Activated CD4-positive, CD25-positive, alpha-beta regulatory T cell treated with anti-CD3 and anti-CD28 coated beads, Interleukin-2, amount 50 U/mL, for 16 hours (primary cell): ENCODE measurements around the gene ROS1.
"Not testable (repeated sequence)": the region's sequence is repeated elsewhere in the genome, so short reads cannot be mapped to it uniquely, and the experiment has no call there.

Experiments
- DNase-seq: peaks from one replicate; pipeline ENCODE4 v3.0.0-alpha.2; 2020; ENCODE audit warnings: low read depth, low spot score

ROS1 gene

DNA sequence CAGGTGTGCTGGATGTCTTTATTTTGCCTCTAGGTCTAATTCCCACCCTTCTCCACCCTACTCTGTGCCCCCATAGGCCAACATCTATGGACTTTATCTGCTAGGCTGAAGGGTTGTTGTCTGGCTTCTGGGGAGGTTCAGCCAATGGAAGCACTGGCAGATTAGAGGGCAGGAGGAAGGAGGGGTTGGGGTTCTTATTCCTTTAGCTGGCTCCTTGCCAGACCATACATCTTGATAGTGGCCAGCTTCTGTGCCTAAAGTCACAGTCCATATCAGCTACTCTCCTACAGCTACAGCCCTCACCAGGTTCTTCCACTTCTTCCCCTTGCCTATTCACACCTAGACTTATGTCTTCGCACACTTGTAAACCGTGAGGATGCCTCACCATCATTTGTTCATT, 41.1 kb downstream of the ROS1 start:
- no peak for DNase-seq

DNA sequence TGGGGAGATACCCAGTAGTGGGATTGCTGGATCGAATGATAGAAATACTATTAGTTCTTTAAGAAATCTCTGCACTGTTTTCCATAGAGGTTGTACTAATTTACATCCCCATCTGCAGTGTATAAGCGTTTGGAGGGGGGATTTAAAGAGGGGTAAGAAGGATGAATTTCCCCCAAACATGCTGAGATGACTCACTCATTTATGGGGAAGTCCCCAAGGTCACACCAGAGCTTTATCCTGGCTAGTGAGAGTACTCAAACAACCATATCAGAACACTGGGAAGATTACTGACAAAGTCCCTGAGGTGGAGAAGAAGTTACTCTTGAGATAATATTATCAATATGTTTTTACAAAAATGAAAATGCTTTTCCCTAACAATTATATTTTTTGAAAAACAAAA, 44.0 kb downstream of the ROS1 start:
- DNase-seq = no peak

DNA sequence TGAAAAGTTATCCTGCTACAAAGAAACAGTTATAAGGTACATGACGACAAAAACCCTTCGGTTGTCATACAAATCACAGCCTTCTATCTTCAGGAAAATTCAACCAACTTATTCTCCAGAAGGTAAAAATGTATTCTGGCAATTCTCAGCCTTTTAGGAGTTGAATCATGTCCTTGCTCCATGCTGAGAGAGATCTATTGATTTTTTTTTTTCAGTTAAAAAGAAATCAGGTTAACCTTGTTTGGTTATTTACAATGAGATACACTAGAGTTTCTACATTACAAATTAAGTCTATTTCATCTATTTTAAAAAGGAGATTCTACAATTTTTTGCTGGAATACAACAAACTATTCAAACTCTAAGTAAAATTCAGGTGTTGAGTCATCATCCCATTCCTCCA, 45.4 kb downstream of the ROS1 start:
- no peak for DNase-seq

DNA sequence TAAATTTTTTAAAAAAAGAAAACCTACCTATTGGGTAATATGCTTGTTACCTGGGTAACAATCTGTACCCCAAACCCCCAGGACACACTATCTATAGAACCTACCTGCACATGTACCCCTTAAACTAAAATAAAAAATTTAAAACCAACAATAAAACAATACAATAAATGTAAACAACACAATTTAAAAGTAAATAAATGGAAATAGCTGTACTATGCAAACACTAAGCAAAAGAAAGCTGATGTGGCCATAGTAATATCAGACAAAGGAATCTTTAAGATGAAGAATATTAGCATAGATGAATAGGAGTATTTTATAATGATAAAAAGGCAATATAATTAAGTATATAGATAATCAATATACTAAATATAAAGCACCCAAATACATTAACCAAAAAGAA, 50.3 kb downstream of the ROS1 start:
- DNase-seq = no peak

DNA sequence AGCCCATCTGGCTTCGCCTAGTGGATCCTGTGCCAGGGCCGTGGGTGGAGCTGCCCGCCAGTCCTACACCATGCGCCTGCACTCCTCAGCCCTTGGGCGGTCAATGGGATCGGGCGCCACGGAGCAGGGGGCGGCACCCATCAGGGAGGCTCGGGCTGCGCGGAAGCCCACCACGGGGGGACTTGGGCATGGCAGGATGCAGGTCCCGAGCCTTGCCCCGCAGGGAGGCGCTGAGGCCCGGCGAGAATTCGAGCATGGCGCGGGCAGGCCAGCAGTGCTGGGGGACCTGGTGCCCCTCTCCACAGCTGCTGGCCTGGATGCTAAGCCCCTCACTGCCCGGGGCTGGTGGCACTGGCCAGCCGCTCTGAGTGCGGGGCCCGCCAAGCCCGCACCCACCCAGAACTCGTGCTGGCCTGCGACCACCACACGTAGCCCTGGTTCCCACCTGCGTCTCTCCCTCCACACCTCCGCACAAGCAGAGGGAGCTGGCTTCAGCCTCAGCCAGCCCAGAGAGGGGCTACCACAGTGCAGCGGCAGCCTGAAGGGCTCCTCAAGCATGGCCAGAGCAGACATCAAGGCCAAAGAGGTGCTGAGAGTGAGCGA, 52.4 kb downstream of the ROS1 start:
- no peak for DNase-seq

DNA sequence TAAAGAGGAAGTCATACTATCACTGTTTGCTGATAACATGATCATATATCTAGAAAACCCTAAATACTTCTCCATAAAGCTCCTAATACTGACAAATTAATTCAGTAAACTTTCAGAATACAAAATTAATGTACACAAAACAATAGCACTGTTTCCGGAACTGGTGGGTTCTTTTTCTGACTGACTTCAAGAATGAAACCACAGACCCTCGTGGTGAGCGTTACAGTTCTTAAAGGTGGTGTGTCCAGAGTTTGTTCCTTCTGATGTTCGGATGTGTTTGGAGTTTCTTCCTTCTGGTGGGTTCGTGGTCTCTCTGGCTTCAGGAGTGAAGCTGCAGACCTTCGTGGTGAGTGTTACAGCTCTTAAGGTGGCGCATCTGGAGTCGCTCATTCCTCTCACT, 53.5 kb downstream of the ROS1 start:
- not testable (repeated sequence) for DNase-seq

DNA sequence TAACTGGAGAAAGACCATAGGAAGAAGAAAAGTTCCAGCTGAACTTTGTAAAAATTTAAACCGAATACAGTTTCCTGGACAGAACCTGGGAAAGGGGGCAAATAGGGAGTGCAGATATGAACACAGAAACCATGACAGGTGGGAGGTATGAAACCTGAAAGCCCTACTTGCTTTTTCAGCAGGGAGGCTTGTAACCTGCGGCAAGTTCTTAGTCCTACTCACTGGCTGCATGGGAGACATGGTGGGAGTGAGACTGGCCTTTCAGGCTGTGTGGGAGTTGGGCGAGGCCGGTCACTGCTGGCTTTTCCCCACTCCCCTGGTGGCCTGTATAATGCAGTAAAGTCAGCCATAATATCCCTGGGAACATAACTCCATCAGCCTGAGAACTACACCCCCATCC, 54.2 kb downstream of the ROS1 start:
- DNase-seq = no peak

DNA sequence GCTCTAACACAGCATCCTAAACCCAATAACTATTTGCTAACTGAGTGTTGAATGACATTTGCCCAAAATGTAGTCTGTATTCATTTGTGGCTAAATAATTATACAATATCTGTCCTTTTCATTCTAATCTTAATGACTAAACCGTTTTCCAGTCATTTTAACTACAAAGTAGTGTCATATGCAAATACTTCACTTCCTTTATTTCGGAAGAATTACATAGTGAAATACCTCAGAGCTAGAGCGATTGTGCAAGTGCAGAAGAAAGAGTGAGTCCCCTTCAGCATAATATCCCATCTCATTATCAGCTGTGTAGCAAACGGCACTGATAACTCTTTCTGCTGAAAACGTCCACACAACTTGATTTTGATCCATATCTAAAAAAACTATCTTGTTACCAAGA, 66.2 kb downstream of the ROS1 start:
- DNase-seq = no peak

DNA sequence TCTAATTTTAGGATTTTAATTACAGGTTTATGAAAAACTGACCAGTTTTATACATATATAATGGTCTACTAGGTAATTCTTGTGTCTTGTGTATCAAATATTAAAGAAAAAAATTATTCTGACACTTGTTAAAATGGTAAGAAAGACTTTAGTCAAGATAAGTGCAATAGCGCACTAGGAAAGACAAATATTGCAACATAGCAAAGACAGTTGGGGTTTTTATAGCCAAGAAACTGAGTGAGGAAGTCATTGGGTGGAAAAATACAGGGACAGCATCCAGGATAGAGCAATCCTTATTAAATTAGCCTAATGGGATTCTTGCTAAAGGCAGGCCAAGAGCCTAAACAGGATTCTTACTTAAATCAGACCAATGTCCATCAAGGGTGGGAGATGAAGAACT, 71.1 kb downstream of the ROS1 start:
- no peak for DNase-seq

DNA sequence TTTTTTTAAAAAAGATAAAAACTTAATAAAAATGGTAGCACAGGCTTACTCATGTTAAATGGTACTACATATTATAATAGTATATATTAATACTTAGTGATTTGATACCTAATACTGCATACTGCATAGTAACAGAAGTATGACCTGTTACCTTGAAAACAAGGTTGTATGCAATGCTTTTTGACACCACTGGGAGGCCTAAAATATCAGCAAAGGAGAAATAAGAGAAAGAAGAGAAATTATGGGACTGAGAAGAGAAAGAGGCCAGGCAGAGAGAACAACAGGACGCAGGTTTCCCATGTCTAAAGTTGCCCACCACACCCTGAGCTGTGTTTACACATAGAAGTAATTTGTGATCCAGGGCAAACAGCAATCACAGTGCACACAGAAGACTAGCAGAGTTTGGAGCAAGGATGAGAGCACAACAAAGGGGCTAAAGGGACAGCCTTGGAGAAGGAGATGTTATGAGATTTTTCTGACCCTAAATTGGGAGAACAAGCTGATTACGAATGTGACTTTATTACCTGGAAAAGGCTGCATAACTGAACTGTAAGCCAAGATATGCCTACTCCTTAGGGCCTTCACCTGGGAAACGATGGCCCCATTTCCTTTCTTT, 73.2 kb downstream of the ROS1 start:
- no peak for DNase-seq

DNA sequence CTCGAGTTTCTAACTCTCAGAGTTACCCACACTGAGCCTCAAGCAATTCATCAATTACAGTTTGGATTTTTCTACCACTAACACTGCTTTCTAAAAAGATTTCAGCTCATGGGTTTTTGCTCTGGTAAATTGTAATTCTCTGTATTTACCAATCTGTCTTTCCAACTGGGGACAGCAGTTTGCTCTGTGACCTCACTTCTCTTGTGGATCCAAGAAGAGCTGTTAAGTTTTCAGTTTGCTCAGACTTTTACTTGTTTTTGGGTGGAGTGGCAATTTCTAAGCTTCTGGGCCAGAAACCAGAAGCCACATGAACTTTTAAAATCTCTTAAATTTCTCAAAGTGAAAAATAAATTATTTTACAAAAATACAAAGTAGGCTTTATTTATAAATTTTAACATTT, 74.2 kb downstream of the ROS1 start:
- no peak for DNase-seq

DNA sequence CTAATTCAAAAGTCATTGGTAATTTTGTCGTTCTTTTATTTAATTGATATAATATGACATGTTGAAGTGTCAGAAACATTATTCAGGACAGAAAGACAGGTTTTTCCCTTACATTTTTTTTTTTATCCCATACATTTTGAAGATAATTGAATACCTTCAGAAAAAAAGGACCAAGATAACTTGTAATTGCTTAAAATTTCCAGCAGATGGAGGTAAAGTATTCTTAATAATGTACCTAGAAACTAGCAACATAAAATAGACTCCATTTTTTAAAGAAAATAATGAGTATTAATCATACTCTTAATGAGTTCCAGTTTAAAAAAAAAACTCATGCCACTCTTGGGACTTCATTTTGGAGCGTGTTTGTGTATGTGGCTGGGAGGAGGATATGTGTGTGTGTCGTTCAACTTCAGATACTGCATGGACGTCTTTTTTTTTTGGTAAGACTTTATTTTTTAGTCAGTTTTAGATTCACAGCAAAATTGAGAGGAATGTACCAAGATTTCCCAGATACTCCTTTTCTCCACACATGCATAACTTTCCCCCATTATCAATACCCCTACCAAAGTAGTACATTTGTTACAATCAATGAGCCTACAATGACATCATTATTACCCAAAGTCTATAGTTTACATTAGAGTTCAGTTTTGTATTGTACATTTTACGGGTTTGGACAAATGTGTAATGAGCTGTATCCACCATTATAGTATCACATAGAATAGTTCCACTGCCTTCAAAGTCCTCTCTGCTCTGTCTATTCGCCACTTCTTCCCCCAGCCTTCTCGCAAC, 79.4 kb downstream of the ROS1 start:
- DNase-seq = no peak

DNA sequence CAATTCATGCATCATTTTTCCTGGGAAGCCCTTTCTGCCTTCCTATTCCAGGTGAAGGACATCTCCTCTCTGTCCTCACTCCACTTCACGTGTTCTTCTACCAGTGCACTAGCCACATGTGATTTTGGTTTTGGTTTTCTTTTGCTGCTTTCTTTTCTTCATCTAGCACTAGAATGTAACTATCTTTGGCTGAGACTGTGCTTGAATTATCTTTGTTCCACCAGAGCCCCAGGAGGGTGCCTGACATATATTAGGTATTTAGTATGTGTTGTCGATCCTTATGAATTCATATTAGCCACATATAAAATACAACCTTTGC, 80.5 kb downstream of the ROS1 start:
- DNase-seq = no peak

DNA sequence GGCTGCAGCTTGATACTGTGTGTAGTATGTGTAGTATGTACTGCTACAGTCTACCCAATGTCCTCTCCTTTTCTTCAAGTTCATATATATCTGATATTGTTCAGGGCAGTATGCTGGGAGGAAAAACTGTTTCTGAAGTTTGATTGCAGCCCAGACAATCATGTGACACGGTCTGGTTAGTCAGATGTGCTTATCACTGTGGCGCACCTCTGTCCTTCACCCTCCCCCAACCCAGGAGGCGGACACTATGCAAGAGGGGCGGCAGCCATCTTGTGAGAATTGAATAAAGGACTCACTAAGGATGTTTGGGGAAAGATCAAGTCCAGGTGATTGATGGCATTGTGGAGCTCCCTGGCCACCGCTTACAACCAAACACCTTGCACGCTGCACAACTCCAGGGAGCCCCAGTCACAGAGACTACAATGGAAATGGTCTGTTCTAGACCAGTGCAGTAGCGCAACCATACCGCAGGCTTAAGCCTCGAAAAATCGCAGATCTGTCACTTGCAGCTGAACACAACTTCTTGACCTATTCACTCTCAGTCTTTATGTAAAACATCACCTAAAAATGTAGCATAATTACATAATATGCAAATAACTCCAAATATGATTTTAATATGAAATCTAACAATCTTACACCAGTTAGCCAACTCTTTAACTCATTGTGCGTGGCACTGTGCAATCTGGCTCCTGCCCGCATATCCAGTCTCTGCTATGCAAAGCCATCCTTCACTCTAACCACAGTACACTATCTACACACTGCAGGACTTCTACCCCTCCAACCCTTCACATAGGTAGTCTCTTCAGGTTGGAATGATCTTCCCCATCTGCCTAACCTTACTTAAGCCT, 81.1 kb downstream of the ROS1 start:
- DNase-seq = no peak

DNA sequence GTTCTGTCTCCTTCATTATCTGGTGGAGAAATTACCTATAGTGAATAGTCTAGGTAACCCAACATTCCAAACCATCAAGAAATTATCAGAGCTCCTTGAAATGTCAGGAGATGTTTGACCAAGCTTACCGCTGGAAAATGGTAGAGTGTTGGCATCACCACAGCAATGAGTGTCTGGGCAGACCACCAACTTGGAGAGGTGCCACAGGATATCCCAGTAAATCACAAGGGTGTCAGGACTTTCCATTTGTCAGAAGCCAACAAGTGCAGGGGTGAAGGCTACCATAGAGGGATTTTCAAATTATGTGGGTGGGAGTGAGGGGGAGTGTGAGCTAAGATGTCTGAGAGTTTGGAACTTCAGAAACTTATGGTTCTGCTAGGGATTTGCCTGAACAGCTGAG, 87.2 kb downstream of the ROS1 start:
- no peak for DNase-seq

DNA sequence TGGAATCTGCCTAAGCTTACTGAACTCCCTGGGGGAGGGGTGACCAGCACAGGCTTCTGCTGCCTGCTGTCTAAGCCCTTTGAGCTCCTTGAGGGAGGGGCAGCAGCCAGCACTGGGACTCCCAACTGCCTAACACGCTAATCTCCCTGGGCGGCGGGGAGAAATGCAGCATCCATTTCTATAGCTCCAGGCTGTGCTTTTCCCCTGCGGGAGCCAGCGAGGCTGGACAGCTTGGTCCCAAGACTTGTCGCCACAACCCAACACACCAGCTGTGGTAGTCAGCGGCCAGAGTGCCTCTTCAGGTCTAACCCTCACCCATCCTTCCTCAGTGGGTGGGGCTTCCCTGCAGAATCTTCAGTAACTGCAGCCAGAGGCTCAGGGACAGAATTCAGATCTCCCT, 95.8 kb downstream of the ROS1 start:
- no peak for DNase-seq

DNA sequence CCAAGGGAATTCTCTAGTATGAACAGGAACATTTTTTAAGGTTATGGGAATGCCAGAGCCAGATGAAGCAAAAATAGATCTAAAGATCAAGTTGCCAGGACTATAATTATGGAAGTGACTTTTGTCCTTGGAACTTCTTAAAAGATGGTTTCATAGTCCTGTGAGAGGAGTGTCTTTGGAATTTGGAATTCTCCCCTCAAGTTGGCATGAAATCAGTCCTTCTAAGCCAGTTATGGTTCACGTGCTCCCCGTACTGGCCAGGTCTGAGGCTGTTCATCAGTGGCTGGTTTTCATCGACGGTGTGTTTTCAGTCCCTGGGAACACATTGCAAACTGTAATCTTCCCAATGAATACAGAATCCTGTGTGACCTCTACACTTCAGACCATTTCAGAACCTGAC, 97.2 kb downstream of the ROS1 start:
- DNase-seq = no peak

DNA sequence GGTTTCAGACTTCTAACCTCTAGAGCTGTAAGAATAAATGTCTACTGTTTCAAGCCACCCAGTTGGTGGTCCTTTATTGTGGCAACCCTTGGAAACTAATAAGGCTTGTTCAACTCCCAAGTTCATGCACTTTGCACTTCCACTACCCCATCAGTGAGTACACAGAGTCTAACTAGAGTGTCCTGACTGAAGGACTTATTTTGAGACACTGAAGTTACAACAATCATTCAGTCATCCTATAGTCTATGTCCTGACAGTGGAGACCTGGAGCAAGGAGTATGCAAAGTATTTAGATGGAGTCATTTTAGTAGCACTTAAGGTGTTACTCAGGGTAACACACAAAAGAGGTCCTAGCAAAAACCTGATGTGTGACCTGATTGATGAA, 97.7 kb downstream of the ROS1 start:
- no peak for DNase-seq

DNA sequence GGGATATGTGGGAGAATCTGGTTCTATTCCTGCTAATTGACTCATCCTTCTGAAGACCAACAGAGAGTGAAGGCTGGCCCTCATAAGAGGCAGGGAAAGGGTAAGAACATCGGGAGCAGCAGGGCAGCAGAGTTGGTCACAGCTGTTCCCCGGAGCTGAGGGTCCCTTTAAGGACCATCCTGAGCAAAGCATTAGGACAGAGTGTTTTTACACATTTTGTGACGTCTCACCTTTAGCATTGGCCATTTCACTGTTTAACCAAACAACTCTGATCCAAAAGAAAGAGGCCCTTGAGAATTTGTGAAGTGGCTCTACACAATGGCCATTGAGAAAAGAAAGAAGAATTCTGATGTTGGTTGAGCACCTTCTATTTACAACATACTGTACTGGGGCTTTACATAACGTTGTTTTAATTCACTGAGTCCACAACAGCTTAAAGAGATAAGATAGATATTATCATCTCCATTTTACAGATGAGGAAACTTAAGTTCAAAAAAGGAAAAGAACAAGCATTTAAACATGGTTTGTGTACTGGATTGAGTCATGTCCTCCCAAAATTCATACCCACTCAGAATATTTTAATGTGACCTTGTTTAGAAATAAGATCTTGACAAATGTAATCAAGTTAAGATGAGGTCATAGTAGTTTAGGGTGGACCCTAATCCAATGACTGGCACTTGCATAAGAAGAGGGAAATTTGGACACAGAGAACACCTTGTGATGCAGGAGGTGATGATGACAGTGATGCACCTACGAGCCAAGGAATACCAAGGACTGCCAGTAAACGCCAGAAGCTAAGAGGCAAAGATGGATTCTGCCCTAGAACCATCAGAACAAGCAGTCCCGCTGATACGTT, 98.4 kb downstream of the ROS1 start:
- no peak for DNase-seq

DNA sequence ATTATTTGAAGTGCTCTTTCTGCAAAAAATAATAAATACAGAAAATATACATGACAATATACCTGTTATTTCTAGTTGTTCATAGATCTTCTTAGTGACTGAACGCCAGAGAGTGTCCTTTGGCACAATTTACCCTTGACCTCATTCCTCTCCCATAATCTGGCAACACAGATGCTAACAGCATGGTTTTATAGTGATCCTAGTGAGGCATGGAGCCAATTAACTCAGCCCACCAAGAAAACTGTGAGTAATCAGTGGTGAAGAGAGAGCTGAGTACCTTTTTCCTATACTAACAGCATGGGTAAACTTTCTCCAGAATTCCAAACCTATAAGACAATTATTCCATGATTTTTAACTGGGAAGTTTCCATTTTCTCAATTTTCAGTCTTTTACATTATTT, 99.3 kb downstream of the ROS1 start:
- no peak for DNase-seq

DNA sequence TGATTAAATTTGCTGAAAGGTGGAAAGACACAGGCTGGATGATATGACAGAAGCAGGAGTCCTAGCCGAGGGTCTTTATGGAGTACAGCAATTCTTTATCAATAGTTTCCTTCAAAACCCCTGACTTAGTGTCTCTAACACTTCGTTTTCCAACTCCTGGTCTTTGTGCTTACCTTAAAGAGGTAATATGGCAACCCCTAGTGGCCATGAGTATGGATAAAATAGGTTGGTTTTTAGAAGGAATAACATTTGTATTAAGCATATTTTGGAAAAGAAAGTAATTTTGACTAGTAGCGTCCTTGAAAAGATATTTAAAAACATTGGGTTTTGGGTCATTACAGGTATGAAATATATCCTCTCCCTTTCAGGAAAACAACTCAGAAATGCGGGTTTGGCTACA, 108.5 kb downstream of the ROS1 start:
- no peak for DNase-seq

DNA sequence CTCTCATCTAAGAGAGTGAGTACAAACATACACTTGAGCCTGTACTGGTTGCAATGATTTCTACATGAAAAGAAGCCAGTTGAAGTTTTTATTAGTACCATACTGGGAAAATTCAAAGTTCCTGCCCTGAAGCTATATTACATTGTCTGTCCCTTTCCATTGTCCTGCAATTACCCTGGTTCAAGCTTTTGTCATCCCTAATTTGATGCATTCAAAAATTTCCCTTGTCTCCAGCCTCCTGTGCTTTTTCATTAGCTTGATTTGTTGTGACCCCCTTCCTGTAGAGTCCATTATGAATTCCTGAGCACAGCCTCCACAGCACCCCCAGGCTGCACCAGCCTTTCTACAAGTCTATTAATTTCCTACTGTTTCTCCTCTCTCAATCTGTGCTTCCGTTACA, 114.0 kb downstream of the ROS1 start:
- no peak for DNase-seq
